NK-92 treated with Interleukin-12 subunit alpha and Interleukin-12 subunit beta, amount 100 ng/mL, for 24 hours (cell line): ENCODE results near the gene RASGRP2.
A peak's percentile ranks its signal among the peaks of the same experiment; 100 is the strongest.

ENCODE experiments used
- DNase-seq: peaks from one replicate; lab custom pipeline; 2025; lab: John Stamatoyannopoulos, UW

Gene RASGRP2

DNA sequence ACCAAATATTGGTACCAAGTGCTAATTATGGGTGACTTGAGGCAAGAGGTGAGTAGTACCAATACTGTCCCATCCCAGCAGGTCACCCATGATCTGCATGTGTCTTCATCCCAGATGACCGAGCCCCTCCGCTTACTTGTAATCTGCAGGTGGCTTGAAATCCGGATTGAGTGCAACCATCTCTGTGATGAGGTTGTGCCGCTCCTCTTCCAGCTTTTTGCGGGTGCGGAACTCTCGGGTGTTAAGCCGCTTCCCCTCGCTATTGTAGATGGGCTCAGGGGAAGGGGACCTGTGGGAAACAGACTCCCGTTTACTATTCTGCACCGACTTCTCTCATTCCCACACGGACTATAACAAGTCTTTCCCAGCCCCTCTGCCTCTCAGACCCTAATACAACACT is 26.2 kb upstream of the RASGRP2 start:
- DNase-seq: no peak

DNA sequence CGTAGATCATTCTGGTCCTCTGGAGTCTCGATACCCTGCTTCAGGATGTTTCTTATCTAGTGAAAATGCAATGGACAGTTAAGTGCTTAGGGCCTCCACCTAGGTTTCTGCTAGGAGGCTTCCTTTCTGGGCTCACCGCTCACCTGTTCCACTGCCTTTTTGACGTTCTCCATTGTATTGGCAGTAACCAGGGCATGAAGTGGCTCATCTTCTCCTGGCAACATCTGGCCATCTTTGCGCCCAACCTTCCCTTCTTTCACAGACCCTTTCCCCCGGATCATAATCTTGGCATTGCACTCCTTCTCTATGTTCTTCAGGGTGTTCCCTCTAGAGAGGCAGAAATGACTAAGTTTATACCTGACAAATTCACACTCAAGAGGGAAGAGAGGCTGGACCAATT is 25.3 kb upstream of the RASGRP2 start:
- DNase-seq: no peak

DNA sequence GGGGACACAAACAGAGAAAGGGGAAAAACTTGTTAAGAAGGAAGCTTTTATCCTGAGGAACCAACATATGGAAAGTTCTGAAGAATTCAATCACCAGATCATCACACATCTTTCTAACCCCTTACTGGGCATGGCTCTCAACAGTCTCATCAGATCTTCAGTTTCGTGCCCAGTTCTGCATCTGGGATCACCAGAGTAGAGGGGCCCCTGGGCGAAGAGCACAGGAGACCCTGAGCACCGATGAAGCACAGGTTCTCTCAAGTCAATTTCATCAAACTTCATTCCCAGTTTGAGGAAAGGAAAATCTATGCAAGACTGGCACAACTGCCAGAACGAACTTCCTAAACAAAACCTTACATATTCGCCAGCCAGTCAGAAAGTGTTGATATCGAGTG is 24.4 kb upstream of the RASGRP2 start:
- DNase-seq: no peak

DNA sequence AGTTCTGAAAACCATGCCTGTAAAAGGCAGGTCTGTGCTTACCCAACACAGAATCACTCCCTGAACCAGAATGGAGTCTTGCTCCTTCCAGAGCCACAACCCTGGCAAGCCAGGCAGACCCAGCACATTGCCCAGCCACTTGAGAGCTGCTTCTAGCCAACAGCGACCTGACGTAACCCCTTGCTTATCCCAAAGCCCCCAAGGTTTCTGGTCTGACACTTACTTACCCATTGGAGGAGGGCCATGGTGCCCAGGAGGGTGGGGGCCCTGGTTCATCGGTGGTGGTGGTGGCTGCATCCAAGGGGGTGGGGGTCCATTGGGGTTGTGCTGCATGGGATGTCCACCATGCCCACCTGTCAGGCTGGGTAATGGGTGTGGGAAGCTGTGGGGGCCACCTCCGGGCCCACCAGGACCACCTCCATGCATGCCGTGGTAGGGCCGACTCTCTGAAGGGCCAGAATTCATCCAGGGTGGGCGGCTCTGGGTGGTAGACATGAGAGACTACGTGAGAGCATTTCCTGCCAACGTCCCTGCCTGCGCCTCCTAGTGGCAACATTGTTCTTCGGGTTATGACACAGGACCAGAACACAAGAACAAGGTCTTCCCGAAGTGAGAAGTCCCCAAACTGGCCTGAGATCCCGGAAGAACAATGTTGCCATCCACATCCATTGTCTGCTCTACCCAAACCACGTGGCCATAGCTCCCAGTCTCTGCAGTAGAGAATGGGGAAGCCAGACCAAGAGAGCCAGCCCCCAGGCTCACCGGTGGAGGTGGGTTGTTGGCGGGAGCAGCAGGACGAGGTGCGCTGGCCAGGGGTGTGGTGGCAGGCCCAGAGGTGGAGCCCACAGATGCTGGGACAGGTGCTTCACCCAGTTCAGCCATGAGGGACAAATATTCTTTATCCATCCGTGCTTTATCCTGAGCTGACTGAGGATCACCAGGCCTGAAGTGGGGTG is 23.7 kb upstream of the RASGRP2 start:
- DNase-seq: peak; percentile 35

DNA sequence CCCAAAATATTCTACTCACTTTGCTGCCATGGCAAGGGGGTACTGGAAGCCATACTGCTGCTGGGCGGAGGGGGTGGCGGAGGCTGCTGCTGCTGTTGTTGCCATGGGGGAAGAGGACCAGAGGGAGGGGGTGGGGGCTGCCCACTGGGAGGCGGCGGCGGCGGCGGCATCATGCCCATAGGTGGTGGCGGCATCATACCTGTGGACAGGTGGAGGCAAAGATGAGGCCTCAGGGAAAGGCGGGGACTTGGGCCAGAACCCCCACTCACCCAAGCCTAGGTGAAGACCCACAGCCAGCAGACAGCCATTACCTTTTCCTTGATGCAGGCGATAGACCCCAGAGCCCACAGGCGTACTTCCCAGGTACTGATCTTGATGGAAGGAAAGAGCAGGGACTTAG is 22.9 kb upstream of the RASGRP2 start:
- no peak for DNase-seq

DNA sequence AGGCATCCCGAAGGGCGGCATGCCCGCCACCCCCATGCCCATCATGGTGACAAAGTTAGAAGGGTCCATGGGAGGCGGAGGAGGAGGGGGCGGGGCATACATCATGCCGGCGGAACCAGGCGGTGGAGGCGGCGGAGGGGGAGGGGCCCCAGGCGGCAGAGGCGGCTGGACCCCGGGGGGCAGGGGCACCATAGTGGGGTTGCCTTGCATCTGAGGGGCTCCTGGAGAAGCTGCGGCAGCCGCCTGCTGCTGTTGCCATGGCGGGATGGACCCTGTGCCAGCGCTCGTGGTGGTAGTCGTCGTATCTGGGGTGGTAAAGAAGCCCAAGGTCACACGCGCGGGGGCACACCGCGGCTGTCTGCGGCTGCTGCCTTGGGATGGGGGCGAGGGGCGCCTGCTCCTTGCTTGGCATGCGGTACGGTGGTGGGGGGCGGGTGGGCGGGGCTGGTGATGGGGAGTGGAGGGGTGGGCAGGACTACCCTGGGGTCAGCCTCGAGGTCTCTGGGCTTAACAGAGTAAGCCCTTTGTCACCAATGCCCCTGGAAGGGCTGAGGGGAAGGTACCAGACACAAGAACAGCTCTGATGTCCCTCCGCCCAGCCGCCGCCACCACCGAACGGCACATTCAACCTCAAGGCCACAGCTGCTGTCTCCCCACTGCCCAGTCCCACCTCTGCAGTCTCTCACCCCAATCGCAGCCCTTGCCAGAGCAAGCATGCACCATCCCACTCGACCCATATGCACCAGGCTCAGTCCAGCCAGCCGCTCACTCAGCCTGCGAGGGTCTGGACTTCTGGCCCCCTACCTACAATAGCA is 22.1 kb upstream of the RASGRP2 start:
- no peak for DNase-seq

DNA sequence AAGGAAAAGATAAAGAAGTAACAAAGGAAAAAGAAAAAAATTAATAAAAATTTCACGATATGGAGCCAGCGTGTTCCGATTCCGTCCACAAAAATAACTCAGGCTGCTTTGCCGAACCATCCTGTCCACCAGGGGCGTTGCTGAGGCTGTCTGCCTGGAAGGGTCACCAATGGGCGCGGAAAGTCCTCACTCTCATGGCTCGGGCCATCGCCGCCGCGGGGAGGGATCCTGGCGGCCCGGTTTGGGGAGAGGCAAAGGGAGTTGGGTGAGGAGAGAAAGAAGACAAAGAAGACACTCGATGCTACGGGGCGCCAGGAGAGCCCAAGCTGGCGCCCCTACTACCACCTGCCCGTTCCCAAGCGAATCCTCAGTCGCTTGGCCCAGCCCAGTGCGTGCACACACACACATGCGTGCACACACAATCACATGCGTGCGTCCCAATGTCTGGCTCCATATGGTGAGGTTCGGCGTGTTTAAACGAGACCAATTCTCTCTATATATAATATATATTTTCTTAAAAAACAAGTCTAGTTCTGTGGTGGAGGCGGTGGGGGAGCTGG is 21.4 kb upstream of the RASGRP2 start:
- DNase-seq: no peak

DNA sequence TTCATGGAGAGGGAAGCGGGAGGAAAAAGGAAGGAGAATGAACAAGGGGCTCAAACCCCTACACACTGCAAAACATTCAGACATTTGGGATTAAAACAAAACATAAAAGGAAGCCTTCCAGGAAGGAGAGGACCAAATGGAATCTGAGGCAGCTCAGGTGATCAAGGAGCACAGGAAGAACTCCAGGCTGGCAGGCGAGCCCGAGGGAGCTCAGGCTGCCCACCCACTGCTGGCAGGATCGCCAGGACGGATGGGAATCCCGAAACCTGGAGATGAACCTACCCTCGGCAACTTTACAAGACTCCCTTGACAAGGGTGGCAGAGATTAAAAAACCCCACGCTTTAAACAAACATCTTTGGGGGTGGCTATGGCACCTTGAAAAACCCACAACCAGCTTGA is 20.8 kb upstream of the RASGRP2 start:
- no peak for DNase-seq

DNA sequence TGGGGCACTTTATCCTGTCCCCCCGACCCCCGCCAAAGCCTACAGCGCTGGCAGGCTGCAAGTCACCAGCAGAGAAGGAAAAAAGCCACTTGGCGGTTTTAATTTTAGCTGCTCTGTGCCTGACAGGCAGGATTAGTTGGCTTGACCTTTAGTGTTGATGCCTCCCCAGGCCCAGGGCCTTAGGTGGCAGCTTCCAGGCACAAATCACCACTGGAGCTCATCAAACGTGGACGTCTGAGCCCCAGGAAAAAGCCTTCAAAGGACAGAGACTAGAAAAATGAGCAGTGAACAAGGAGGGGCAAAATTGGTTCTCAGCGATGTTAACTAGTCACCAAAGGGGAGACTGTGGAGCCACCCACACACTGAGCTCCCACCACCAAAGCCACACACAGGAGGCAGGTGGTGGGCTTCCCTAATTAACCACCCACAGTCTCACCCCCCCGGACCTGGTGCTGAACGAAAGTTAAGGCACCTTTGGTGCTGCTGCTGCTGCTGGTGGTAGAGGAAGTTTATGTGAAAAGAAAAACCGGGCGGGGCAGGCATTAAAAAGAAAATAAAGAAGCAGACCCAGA is 20.2 kb upstream of the RASGRP2 start:
- DNase-seq: no peak

DNA sequence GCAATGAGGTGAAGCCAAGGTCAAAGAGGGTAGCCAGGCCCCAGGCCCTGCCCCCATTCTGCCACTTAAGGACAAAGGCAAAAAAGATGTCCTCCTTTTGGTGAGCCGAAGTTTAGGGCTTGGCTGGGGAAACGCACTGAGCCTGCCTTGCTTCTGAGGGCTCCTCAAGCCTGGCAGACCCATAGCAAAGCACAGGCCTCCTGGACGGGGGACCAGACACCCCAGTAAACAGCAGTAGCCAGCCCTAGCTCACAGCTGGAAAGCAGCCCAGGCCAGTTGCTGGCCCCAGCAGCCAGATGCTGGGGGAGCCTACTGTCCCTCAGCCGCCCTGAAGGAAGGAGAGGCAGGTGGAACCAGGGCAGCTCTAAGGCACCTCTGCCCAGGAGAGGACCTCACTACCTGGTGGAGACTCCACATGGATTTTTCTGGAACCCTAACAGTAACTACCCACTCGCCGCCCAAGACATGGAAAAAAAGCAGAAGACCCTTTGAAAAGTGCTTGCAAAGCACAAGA is 19.6 kb upstream of the RASGRP2 start:
- DNase-seq: no peak

DNA sequence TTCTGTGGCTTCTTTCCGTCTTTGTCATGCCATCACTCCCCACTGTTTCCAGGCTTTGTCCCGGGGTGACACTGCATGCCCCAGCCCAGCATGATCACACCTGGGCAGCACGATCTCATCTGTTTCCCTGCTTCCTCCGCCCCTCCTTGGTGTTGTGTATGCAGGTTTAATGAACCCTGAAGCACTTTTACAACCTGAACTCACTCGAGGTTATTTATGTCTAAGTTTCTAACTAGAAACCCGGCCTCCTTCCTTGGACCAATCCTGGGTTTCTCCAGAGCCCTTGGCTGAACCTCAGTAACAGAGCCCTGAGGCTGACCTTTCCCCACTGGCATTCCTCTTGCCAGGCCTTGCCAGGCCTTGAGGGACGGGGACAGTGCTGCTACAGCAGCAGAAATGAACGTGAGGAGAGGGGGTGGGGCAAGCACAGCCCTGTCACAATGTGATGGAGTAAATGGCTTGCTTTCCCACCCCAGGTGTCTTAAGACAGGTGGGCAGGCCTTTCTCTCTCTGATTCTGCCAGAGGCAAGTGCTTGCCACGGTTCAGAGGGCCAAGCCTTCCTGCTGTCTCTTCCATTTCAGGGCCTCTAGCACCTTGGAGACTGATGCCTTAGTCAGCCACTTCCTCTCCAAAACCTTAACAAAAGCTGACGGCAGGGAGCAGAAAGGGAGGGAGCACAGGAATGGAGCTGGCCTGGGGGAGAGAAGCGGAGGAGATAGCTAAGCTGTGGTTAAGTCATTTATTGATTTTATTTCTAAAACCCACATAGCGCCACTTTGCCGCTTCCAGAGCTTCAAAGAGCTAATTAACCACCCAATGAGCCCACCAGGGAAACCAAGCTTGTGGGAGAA is 19.0 kb upstream of the RASGRP2 start:
- DNase-seq: no peak

DNA sequence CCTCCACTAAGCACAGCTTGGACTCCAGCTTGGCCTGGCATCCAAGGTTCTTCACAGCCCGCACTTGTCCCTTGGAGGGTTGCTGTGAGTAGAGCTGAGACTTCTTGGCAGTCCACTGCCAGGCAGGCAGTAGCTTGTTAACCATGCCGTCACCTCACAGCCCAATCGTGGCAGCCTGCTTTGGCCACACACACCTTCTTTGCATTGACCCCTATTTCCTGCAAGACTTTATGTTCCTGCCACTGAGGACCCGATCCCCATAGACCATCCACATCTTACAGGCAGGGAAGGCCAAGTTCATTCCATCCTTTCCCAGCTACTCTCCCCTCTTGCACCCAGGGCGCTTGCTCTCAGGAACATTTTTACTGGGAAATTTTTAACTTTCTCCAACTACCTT is 18.3 kb upstream of the RASGRP2 start:
- DNase-seq: no peak

DNA sequence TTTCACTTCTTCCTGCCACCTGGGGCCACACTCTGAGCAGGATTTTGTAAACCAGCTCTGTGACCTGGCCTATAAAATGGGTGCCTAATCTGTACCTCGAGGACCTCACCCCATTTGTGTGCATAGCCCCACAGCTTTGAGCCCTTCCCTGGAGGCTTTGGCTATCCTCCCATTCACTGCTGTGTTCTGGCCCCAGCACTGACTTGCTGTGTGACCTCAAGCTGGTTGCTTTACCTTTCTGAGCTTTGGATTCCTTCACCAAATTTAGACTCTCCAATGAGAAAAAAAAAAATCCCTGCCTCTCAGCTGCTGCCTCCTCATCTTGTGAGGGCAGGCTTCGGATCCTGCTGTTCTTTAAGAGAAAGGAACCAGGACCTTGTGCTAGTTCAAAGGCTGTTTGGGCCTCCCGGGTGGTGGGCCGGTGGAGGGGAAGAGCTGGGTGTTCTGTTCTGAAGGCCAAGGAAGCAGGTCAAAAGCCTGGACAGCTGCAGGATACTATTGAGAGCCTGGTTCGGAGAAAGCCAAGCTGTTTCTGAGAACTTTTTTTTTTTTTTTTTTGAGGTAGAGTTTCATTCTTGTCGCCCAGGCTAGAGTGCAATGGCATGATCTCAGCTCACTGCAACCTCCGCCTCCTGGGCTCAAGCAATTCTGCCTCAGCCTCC is 16.9 kb upstream of the RASGRP2 start:
- DNase-seq: no peak

DNA sequence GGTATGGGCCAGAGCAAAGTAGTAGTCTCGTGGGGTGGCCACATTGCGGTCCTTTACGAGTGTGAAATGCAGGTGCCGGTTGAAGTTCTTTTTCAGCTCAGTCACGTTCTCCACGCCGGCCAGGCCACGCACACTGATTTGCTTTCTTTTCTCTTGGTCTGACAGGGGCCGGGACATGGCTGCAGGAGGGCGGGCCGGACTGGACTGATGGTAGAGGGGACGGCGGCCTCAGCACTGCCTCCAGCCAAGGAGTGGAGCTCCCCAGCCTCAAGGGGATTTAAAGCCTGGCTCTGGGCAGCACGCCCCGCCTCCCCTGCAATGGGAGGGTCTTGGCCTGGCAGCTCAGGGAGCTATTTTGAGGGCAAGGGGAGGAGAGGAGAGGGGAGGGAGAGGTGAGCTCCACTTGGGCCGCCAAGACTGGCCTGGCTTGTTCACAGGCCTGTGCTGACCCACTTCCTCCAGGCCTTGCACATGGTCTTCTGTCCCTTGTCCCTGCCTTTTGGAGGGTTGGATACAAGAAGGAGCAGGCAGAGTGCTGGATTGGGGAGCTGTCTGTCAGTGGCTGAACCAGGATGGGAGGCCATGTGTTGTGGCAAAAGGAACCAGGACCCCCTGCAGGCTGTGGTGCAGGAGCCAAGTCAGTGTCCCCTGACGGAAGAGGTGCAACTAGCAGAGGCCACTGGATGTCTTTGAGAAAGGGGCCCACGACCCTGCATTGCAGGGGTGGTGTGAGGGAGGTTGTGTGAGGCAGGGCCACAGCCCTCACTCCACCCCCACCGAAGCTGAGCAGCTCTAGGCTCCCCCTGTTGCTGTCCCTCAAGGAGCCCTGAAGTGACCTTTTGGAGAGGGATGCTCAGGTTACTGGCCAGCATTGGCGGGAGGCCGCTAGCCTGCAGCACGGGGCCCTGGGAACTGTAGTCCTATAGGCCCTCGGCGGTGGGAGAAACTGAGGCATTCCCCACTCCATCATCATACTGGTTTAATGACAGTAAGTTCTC is 16.1 kb upstream of the RASGRP2 start, which contains the start of gene PYGM:
Gene PYGM (minus strand): TSS at position 253 of the 998 bp plus-strand sequence. CDS start 76 bp downstream, at position 177.
- no peak for DNase-seq

DNA sequence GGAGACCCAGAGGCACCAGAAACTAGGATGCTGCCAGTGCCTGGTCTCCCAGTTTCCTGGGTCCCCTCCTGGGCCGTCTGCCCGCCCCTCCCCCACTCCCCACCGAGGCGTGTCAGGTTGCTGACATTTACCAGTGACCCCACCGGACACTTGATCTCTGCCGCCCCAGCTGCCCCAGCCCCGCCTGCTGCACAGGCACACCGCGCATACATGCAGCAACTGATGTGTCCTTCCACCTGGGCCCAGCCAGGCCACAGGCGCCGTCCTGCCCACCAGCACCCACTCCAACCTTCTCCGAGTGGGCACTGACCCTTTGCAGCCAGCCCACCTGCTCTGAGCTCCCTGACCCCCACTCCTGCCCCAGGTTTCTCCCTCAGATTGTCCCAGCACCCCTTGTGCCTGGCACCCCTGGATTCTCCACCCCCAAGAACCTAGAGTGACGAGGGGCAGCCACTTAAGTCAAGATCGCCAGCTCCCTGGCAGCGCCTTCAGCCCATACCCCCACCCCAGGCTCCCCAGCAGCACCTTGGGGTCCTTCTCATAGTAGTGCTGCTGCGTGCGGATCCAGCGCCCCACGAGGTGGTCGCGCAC is 15.3 kb upstream of the RASGRP2 start:
- no peak for DNase-seq

DNA sequence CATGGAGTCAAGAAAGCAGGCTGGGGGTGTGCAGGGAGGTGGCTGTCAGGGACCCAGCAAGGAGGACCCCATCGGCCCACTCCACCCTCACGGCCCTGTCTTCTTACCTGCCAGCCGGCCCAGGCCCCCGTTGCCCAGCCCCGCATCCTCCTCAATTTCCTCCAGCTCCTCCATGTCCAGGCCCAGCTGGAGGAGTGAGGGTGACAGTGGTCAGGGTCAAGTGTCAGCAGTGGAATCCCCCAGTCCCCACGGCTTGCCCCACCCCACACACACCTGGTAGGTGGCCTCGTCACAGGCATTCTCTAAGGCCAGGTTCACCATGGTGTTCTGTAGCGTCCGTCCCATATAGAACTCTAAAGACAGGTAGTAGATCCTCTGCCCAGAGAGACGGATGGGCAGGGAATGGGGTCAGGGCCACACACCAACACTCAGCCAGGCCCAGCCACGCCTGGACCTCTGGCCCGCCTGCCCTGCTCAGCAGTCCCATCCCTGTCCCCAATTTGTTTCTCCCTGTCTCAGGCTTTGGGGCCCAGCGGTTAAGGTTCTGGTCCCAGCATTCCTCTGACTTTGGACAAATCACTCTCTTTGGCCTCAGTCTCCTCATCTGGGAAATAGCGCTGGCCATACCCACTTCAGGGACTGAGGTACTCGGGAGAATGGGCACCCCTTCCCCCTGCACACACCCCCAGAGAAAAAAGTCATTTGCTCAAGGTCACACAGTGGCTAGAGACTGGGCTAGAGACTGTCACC is 14.6 kb upstream of the RASGRP2 start:
- DNase-seq: no peak

DNA sequence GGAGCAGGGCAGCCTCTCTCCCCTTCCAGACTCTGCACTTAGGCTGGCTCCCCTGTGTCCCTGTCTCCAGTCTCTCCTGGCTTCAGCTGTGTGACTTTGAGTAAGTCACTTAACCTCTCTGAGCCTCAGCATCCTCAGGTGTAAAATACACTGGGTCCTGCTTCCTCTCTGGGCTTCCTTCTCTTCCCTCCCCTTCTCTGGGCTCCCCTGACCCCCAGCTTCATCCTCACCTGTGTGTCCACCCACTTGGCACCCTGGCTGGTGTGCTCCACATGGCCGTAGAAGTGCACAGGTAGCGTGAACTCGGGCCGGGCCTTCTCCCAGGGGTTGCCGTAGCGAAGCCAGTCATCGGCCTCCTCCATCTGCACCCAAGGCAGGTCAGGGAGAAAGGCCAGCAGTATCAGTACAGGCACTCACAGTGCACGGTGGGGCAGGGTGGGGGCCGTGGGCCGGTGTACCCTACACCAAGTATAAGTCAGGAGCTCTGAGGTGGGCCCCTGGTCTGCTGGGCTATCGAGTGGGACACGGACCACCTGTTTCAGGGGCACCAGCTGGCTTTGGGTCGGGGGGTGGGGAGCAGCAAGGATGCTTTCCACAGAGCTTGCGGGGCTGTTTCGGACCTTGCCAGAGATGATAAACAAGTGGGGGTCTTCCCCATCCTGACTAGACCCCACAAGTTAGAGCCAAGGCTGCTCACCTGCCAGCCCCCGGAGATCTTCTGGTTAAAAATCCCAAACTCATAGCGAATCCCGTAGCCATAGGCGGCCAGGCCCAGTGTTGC is 13.8 kb upstream of the RASGRP2 start:
- no peak for DNase-seq
